NCI-H2196 (cell line): ENCODE measurements around the gene NTS.
A peak's percentile ranks its signal among the peaks of the same experiment; 100 is the strongest.

Source experiments
- DNase-seq: peaks from one replicate; lab custom pipeline; 2025; ENCODE audit not compliant: unreplicated experiment; lab: John Stamatoyannopoulos, UW

The NTS gene

GRCh38 chr12:85920324-85920947, 46.3 kb downstream of the NTS start:
- peak; percentile 32 for DNase-seq

GRCh38 chr12:85923767-85924331, 49.8 kb downstream of the NTS start:
- DNase-seq: peak; percentile 1

GRCh38 chr12:85927166-85927565, 53.1 kb downstream of the NTS start:
- no peak for DNase-seq
